HepG2 (cell line): Measurements from ENCODE around the gene GRB2. TPM values are rescaled to one million over a fixed set of nuclear protein-coding genes. Genes with fewer than 3 reads are reported as not detected.

Experiments
- ARHGAP35 ChIP-seq: sonication (generic); formaldehyde crosslinking; IDR thresholded peaks from 2 replicates; pipeline ENCODE4 v1.9.0; 2022; ENCODE audit warnings: mild to moderate bottlenecking, inconsistent platforms, moderate library complexity, missing genetic modification reagents, borderline replicate concordance
- ARNTL ChIP-seq: sonication (generic); formaldehyde crosslinking; IDR thresholded peaks from 2 replicates; pipeline ENCODE4 v1.4.0; 2020; ENCODE audit warnings: mild to moderate bottlenecking, missing genetic modification reagents
- FOXM1 ChIP-seq: sonication (generic); formaldehyde crosslinking; IDR thresholded peaks from 2 replicates; pipeline ENCODE4 v1.5.0; 2020; ENCODE audit warnings: missing genetic modification reagents
- MED8 ChIP-seq: sonication (generic); formaldehyde crosslinking; IDR thresholded peaks from 2 replicates; pipeline ENCODE4 v1.8.1; 2023; ENCODE audit warnings: mild to moderate bottlenecking, missing genetic modification reagents; ENCODE audit not compliant: insufficient replicate concordance
- MLX ChIP-seq: IDR thresholded peaks from 2 replicates; pipeline ENCODE4 v1.6.1; 2016
- RBM39 ChIP-seq: fragments of 200-400 bp; formaldehyde crosslinking; IDR thresholded peaks from one replicate; pipeline ENCODE4 v1.6.1; 2018; ENCODE audit warnings: antibody characterized with exemption, mild to moderate bottlenecking, low read depth, low read length; ENCODE audit not compliant: poor library complexity, severe bottlenecking
- SALL1 ChIP-seq: sonication (generic); formaldehyde crosslinking; IDR thresholded peaks from 2 replicates; pipeline ENCODE4 v1.8.0; 2022; ENCODE audit warnings: mild to moderate bottlenecking, missing genetic modification reagents
- SCMH1 ChIP-seq: sonication (generic); formaldehyde crosslinking; IDR thresholded peaks from 2 replicates; pipeline ENCODE4 v1.9.0; 2021; ENCODE audit warnings: missing genetic modification reagents, mild to moderate bottlenecking, borderline replicate concordance
- SMARCE1 ChIP-seq: fragments of 450-650 bp; IDR thresholded peaks from 2 replicates; pipeline ENCODE4 v1.6.1; 2017; ENCODE audit warnings: borderline replicate concordance
- TCF7 ChIP-seq: sonication (generic); IDR thresholded peaks from 2 replicates; pipeline ENCODE4 v1.6.1; 2016; ENCODE audit warnings: antibody characterized with exemption, low read depth
- TOPORS ChIP-seq: sonication (generic); formaldehyde crosslinking; IDR thresholded peaks from 2 replicates; pipeline ENCODE4 v1.8.0; 2023; ENCODE audit warnings: mild to moderate bottlenecking, missing genetic modification reagents
- USF2 ChIP-seq, 2 experiments: sonication (generic) in 1 of 2; formaldehyde crosslinking in 1 of 2; IDR thresholded peaks; 2 replicates each; pipeline versions ENCODE4 v1.5.1 to v1.6.1; 2011 to 2020; ENCODE audit warnings: borderline replicate concordance in 1 of 2, low read depth in 1 of 2, low read length in 1 of 2, mild to moderate bottlenecking in 1 of 2, missing genetic modification reagents in 1 of 2, moderate library complexity in 1 of 2
- ZBTB42 ChIP-seq: sonication (generic); formaldehyde crosslinking; IDR thresholded peaks from 2 replicates; pipeline ENCODE4 v1.5.0; 2020; ENCODE audit warnings: mild to moderate bottlenecking, missing genetic modification reagents
- ZFP36L2 ChIP-seq: sonication (generic); formaldehyde crosslinking; IDR thresholded peaks from 2 replicates; pipeline ENCODE4 v1.4.0; 2020; ENCODE audit warnings: missing genetic modification reagents
- ZNF207 ChIP-seq: fragments of 450-650 bp; IDR thresholded peaks from 2 replicates; pipeline ENCODE4 v1.6.1; 2016; ENCODE audit warnings: antibody characterized with exemption, borderline replicate concordance
- ZNF33B ChIP-seq: sonication (generic); formaldehyde crosslinking; IDR thresholded peaks from 2 replicates; pipeline ENCODE4 v1.5.1; 2020; ENCODE audit warnings: mild to moderate bottlenecking, missing genetic modification reagents
- ZNF709 ChIP-seq: sonication (generic); formaldehyde crosslinking; IDR thresholded peaks from 2 replicates; pipeline ENCODE4 v1.5.0; 2020; ENCODE audit warnings: mild to moderate bottlenecking, missing genetic modification reagents
- ZNF878 ChIP-seq: sonication (generic); formaldehyde crosslinking; IDR thresholded peaks from 2 replicates; pipeline ENCODE4 v1.8.1; 2023; ENCODE audit warnings: mild to moderate bottlenecking, missing genetic modification reagents, moderate library complexity
- polyA plus RNA-seq, 8 experiments: library from polyadenylated mRNA; depleted of rRNA in 3 of 8; stranded (reverse) in 7 of 8; unstranded in 1 of 8; fragments of >200 nt; fragmentation: Illumina TruSeq in 4 of 8; extraction: Trizol in 4 of 8; gene quantifications; 2 replicates each; pipeline versions ENCODE4 v1.2.1 to v1.2.3, GENCODE V29; 2011 to 2016; ENCODE audit warnings: low read depth in 4 of 8, missing spikeins in 1 of 8, mixed read lengths in 1 of 8; ENCODE audit not compliant: insufficient read depth in 1 of 8
- total RNA-seq, 5 experiments: library from RNA; depleted of rRNA; stranded (reverse); fragments of >200 nt; fragmentation: Illumina TruSeq; extraction: Trizol; gene quantifications; 2 replicates each; pipeline ENCODE4 v1.2.3, GENCODE V29; 2016; ENCODE audit warnings: low read depth in 1 of 5
- TF ChIP-seq, protein P1 (sequence below): sonication (generic); formaldehyde crosslinking; IDR thresholded peaks from 2 replicates; pipeline ENCODE4 v1.4.0; 2020; ENCODE audit warnings: missing genetic modification reagents
- TF ChIP-seq, protein P2 (sequence below): sonication (generic); formaldehyde crosslinking; IDR thresholded peaks from 2 replicates; pipeline ENCODE4 v1.4.0; 2020; ENCODE audit warnings: missing genetic modification reagents

GRB2 gene
- total and polyA plus RNA-seq, 2 of the 13 experiments (the other 11 are each of a cell fraction or from before 2014, with no cell fraction given) = 84.6 to 92.3 TPM

DNA sequence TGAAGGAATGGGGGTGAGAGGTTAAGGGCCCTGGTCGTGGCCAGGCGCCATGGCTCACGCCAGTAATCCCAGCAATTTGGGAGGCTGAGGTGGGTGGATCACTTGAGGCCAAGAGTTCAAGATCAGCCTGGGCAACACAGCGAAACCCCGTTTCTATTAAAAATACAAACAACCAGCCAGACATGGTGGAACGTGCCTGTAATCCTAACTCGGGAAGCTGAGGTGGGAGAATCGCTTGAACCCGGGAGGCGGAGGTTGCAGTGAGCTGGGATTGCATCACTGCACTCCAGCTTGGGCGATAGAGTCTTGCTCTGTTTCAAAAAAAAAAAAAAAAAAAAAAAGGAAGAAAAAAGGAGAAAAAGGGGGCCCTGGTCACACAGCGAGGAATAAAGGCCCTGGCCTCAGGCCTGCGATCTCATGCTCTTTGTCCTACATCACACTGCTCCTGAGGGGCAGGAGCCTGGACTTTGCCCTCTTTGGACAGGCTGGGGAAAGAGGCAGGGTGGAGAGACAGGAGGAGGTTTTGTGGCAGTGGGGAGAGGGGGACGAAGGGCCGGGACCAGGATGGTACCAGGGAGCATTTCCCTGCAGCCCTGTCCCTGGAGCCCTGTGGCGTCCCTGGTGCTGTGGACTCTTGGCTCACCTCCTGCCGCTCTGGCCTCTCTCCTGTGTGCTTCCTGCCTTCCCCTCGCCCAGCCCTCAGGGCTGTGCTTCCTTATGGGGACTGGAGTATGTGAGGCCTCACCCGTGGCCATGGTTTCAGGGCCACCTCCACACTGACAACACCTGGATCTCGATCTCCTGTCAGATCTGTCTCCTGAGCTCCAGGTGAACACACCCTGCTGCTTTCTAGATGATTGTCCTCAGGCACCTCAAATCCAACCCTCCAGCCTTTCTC lies 96.5 kb downstream of the GRB2 start (continued):
- TF ChIP-seq, protein P1, sequence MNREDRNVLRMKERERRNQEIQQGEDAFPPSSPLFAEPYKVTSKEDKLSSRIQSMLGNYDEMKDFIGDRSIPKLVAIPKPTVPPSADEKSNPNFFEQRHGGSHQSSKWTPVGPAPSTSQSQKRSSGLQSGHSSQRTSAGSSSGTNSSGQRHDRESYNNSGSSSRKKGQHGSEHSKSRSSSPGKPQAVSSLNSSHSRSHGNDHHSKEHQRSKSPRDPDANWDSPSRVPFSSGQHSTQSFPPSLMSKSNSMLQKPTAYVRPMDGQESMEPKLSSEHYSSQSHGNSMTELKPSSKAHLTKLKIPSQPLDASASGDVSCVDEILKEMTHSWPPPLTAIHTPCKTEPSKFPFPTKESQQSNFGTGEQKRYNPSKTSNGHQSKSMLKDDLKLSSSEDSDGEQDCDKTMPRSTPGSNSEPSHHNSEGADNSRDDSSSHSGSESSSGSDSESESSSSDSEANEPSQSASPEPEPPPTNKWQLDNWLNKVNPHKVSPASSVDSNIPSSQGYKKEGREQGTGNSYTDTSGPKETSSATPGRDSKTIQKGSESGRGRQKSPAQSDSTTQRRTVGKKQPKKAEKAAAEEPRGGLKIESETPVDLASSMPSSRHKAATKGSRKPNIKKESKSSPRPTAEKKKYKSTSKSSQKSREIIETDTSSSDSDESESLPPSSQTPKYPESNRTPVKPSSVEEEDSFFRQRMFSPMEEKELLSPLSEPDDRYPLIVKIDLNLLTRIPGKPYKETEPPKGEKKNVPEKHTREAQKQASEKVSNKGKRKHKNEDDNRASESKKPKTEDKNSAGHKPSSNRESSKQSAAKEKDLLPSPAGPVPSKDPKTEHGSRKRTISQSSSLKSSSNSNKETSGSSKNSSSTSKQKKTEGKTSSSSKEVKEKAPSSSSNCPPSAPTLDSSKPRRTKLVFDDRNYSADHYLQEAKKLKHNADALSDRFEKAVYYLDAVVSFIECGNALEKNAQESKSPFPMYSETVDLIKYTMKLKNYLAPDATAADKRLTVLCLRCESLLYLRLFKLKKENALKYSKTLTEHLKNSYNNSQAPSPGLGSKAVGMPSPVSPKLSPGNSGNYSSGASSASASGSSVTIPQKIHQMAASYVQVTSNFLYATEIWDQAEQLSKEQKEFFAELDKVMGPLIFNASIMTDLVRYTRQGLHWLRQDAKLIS (CRISPR knock-in tag) = peak; percentile 88
- TF ChIP-seq ZNF878 (CRISPR knock-in tag) (0 out of 2 replicates have a peak, but pooled peaks have one; percentile 38), SMARCE1 (no peak), USF2 (IDR thresholded peaks at IDR 0.05; ENCODE audit: low read depth, low read length) (no peak), USF2 (CRISPR knock-in tag; IDR thresholded peaks at IDR 0.05; ENCODE audit: borderline replicate concordance) (no peak), FOXM1 (CRISPR knock-in tag) (no peak), ZNF709 (CRISPR knock-in tag) (peak; percentile 86; the same call in 1 of the 2 replicates), RBM39 (peak; percentile 86), ARNTL (peak; percentile 84), TCF7 (no peak), ZNF33B (CRISPR knock-in tag) (no peak), MED8 (CRISPR knock-in tag) (no peak), SALL1 (CRISPR knock-in tag) (peak; percentile 86), ZNF207 (no peak), TOPORS (CRISPR knock-in tag) (peak; percentile 72; the same call in 1 of the 2 replicates), SCMH1 (CRISPR knock-in tag) (no peak), ARHGAP35 (CRISPR knock-in tag) (peak; percentile 96), MLX (CRISPR knock-in tag) (no peak), ZBTB42 (peak; percentile 87), ZFP36L2 (no peak)
- TF ChIP-seq, protein P2, sequence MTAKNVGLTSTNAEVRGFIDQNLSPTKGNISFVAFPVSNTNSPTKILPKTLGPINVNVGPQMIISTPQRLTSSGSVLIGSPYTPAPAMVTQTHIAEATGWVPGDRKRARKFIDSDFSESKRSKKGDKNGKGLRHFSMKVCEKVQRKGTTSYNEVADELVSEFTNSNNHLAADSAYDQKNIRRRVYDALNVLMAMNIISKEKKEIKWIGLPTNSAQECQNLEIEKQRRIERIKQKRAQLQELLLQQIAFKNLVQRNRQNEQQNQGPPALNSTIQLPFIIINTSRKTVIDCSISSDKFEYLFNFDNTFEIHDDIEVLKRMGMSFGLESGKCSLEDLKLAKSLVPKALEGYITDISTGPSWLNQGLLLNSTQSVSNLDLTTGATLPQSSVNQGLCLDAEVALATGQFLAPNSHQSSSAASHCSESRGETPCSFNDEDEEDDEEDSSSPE (CRISPR knock-in tag) = peak; percentile 41; the same call in 1 of the 2 replicates
